IMR-90 (cell line): ENCODE results near the gene WWC2.

ENCODE experiments used
- MAZ ChIP-seq: IDR thresholded peaks from 2 replicates; pipeline ENCODE4 v1.6.1; 2012; ENCODE audit warnings: low read depth, mild to moderate bottlenecking, low read length, improper control_type of control experiment, moderate library complexity, borderline replicate concordance
- MXI1 ChIP-seq: IDR thresholded peaks from 2 replicates; pipeline ENCODE4 v1.6.1; 2012; ENCODE audit warnings: low read depth, mild to moderate bottlenecking, low read length, moderate library complexity, borderline replicate concordance
- POLR2A ChIP-seq: IDR thresholded peaks from 2 replicates; pipeline ENCODE4 v1.6.1; 2012; ENCODE audit warnings: mild to moderate bottlenecking, low read depth, low read length
- RCOR1 ChIP-seq: IDR thresholded peaks from 2 replicates; pipeline ENCODE4 v1.6.1; 2012; ENCODE audit warnings: mild to moderate bottlenecking, low read length, improper control_type of control experiment; ENCODE audit not compliant: insufficient replicate concordance
- TF ChIP-seq, protein P1 (sequence below): conservative IDR thresholded peaks from 2 replicates; pipeline ENCODE4 v1.5.1; 2012; ENCODE audit warnings: mild to moderate bottlenecking, low read depth, low read length, improper control_type of control experiment
- TF ChIP-seq, protein P2 (sequence below): fragments of 150-350 bp; IDR thresholded peaks from 2 replicates; pipeline ENCODE4 v1.6.1; 2017; ENCODE audit warnings: mild to moderate bottlenecking, antibody characterized with exemption, low read length, low read depth

DNA sequence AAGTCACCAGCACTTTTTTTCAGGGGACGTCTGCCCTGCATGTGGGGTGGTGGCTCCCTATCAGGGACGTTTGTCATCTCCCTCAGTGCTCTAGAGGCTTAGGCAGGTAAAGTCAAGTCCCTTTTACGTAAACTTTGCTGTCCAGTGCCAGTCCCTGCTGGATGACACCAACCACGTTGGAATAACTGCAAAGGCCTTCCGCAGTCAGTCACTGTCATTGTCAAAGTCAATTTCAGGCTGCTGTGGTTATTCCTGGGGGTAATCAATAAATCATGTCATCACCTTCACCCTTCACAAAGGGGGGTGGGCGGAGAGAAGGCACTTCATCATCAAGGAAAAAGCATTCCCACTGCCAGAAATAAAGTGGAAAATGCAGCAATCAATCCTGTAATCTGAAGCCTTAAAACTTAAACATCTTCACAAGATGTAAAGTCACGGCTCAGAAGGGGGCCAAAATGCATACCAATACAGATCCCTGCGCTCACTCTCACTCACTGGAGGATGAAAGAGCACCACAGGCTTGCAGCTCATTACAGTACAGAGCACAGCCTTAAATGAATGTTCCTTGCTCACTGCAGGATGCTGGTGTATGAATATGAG, 164.8 kb downstream of the WWC2 start:
- TF ChIP-seq MXI1 (no peak), MAZ (no peak), POLR2A (no peak), RCOR1 (no peak)
- TF ChIP-seq, protein P1, sequence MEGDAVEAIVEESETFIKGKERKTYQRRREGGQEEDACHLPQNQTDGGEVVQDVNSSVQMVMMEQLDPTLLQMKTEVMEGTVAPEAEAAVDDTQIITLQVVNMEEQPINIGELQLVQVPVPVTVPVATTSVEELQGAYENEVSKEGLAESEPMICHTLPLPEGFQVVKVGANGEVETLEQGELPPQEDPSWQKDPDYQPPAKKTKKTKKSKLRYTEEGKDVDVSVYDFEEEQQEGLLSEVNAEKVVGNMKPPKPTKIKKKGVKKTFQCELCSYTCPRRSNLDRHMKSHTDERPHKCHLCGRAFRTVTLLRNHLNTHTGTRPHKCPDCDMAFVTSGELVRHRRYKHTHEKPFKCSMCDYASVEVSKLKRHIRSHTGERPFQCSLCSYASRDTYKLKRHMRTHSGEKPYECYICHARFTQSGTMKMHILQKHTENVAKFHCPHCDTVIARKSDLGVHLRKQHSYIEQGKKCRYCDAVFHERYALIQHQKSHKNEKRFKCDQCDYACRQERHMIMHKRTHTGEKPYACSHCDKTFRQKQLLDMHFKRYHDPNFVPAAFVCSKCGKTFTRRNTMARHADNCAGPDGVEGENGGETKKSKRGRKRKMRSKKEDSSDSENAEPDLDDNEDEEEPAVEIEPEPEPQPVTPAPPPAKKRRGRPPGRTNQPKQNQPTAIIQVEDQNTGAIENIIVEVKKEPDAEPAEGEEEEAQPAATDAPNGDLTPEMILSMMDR, result no peak
- TF ChIP-seq, protein P2, sequence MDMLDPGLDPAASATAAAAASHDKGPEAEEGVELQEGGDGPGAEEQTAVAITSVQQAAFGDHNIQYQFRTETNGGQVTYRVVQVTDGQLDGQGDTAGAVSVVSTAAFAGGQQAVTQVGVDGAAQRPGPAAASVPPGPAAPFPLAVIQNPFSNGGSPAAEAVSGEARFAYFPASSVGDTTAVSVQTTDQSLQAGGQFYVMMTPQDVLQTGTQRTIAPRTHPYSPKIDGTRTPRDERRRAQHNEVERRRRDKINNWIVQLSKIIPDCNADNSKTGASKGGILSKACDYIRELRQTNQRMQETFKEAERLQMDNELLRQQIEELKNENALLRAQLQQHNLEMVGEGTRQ, result no peak
